Esophagus muscularis mucosa (tissue), 4 donors: ENCODE results near the gene LRRFIP2. TPM values are rescaled to one million over a fixed set of nuclear protein-coding genes. Genes with fewer than 3 reads are reported as not detected.

Experiments
- DNase-seq: peaks from one replicate; pipeline ENCODE4 v3.0.0-alpha.2; 2017; ENCODE audit errors: extremely low spot score
- H3K27ac ChIP-seq, 4 donors: fragments of 200-600 bp; sonication (generic); replicated peaks in 1 of 4; 1 replicate in 3 of 4; 2 replicates in 1 of 4; pipeline ENCODE4 v1.5.1; 2016 to 2019; ENCODE audit warnings: mild to moderate bottlenecking in 1 of 4
- H3K27me3 ChIP-seq, 4 donors: fragments of 200-600 bp; sonication (generic); one replicate each; pipeline versions ENCODE4 v1.5.1 to v1.6.0; 2016 to 2019
- H3K36me3 ChIP-seq, 4 donors: fragments of 200-600 bp; sonication (generic); one replicate each; pipeline ENCODE4 v1.5.1; 2016 to 2019
- H3K4me1 ChIP-seq, 4 donors: fragments of 200-600 bp; sonication (generic); one replicate each; pipeline ENCODE4 v1.5.1; 2016 to 2019
- H3K4me3 ChIP-seq, 4 donors: fragments of 200-600 bp; sonication (generic); 1 replicate in 2 of 4; 2 replicates in 2 of 4; pipeline ENCODE4 v1.5.1; 2016 to 2019; ENCODE audit warnings: mild to moderate bottlenecking in 4 of 4, moderate library complexity in 1 of 4
- H3K9me3 ChIP-seq, 4 donors: fragments of 200-600 bp; sonication (generic); 1 replicate in 3 of 4; 2 replicates in 1 of 4; pipeline ENCODE4 v1.5.1; 2016 to 2019
- EP300 ChIP-seq: sonication (generic); formaldehyde crosslinking; IDR thresholded peaks from one replicate; pipeline ENCODE4 v1.6.1; 2017; ENCODE audit warnings: antibody characterized with exemption
- POLR2A ChIP-seq: fragments of 450-650 bp; IDR thresholded peaks from one replicate; pipeline ENCODE4 v1.6.1; 2017; ENCODE audit warnings: antibody characterized with exemption, moderate library complexity, mild to moderate bottlenecking, low read depth
- POLR2AphosphoS5 ChIP-seq, 2 donors: sonication (generic); formaldehyde crosslinking; IDR thresholded peaks; one replicate each; pipeline ENCODE4 v1.6.1; 2017; ENCODE audit warnings: antibody characterized with exemption in 2 of 2
- WGBS: methylation state at CpG from one replicate; pipeline ENCODE4 v1.1.5; 2018; 5-methylcytosine and 5-hydroxymethylcytosine counted together
- intact Hi-C: fragments of 100-400 bp; cut with DNase I; formaldehyde crosslinking; loops from one replicate; pipeline ENCODE4 v1.15.1; 2023
- total RNA-seq, 4 donors: library from RNA; depleted of rRNA; stranded (reverse); fragments of >200 nt; gene quantifications; one replicate each; pipeline versions ENCODE4 v1.1.0 to v1.2.1, GENCODE V29; 2016
- TF ChIP-seq, protein P1 (sequence below), 3 experiments: fragments of 200-600 bp in 2 of 3; fragments of 450-650 bp in 1 of 3; sonication (generic) in 2 of 3; IDR thresholded peaks; one replicate each; pipeline ENCODE4 v1.5.1; 2017 to 2019; ENCODE audit warnings: antibody characterized with exemption in 3 of 3, mild to moderate bottlenecking in 2 of 3, moderate library complexity in 1 of 3

LRRFIP2 gene
- total RNA-seq, 4 donors from 2014 or later = 76.9 to 104 (median 93.4) TPM

DNA sequence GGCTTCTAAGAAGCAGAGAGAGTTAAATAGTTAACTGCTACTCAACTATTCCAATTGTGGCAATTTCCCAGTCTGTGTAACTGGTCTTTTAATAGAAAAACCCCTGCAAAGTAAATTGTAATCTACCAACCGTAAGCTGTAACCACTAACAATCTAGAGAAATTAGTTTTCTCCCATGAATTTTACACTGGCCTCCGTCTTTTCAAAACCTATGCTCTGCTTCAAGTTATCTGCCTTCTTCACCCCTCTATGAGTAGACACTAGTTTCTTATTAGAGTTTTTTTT lies 42.6 kb downstream of the LRRFIP2 start:
- intact Hi-C loops = no loop called here
- DNase-seq = no peak
- Histone ChIP-seq H3K27me3 (no peaks in the 10 kb centered on the region), H3K4me3 (no peak overlapping the region), H3K36me3 (no peaks in the 10 kb centered on the region), H3K27ac (no peak overlapping the region), H3K4me1 (peaks cover 11 to 32% (median 23%) of the 10 kb centered on the region in 4 donors), H3K9me3 (no peaks in the 10 kb centered on the region)
- TF ChIP-seq POLR2AphosphoS5 (IDR thresholded peaks at IDR 0.05) (no peak), POLR2A (no peak), EP300 (no peak)
- TF ChIP-seq, protein P1, sequence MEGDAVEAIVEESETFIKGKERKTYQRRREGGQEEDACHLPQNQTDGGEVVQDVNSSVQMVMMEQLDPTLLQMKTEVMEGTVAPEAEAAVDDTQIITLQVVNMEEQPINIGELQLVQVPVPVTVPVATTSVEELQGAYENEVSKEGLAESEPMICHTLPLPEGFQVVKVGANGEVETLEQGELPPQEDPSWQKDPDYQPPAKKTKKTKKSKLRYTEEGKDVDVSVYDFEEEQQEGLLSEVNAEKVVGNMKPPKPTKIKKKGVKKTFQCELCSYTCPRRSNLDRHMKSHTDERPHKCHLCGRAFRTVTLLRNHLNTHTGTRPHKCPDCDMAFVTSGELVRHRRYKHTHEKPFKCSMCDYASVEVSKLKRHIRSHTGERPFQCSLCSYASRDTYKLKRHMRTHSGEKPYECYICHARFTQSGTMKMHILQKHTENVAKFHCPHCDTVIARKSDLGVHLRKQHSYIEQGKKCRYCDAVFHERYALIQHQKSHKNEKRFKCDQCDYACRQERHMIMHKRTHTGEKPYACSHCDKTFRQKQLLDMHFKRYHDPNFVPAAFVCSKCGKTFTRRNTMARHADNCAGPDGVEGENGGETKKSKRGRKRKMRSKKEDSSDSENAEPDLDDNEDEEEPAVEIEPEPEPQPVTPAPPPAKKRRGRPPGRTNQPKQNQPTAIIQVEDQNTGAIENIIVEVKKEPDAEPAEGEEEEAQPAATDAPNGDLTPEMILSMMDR (IDR thresholded peaks at IDR 0.05) = no peak
- WGBS = 51% methylated on average over 2 of the region's 2 CpGs

DNA sequence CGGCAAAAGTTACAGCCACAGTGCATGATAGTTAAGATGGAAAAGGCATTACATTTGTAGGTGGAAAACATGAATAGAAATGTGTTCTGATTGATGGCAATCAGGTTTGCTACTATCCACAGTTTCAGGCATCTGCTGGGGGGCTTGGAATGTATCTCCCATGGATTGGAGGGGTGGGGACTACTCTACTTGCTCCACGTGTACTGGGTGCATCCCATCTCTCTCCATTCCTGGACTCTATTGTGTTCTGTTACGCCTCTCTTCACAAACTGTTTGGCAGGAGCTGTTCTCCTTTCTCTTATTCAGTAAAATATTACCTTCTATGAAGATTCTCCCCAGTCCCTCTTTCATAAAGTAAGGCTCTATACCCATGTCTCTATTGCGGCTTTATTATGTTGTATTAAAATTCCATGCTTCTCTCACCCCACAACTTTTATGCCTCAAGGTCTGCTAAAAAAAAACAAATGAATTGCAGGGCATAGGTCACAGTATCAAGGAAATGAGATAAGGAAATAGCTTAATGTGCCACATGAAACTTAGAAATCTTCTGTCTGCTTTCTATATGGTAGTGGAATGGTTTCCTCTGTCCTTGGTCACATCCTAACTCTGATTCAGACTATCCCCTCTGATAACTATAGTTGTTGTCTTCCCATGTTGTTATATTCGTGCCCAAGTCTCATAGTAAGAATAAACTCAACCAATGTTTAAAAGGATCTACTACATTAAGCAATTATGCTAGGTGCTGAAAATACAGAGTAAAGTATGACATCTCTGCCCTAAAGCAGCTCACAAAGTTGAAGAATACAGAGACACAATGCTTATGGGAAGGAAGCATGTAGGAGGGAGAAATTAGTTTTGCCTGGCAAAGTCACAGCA lies 43.2 kb downstream of the LRRFIP2 start:
- H3K4me1 ChIP-seq = peaks cover 11 to 32% (median 23%) of the 10 kb centered on the region in 4 donors
- no peaks in the 10 kb centered on the region for H3K27me3 ChIP-seq
- TF ChIP-seq EP300 (no peak), POLR2AphosphoS5 (IDR thresholded peaks at IDR 0.05) (no peak), POLR2A (no peak)
- TF ChIP-seq, protein P1 (IDR thresholded peaks at IDR 0.05) = no peak
- H3K36me3 ChIP-seq = no peaks in the 10 kb centered on the region
- no peak overlapping the region for H3K4me3 ChIP-seq
- no peak overlapping the region for H3K27ac ChIP-seq
- H3K9me3 ChIP-seq = no peaks in the 10 kb centered on the region
- WGBS = 84% methylated on average over 5 of the region's 5 CpGs
- intact Hi-C loops = no loop called here
- DNase-seq = no peak

DNA sequence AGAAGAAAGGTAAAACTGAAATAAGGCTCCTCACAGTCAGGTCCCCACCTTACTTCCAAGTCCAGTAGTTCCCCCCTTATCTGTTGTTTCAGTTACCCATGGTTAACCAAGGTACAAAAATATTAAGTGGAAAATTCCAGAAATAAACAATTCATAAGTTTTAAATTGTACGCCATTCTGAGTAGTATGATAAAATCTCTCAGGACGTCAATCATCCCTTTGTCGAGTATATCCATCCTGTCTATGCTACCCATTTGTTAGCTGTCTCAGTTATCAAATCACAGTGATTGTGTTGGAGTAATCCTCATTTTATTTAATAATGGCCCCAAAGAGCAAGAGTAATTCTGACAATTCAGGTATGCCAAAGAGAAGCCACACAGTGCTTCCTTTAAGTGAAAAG lies 43.9 kb downstream of the LRRFIP2 start:
- intact Hi-C loops = no loop called here
- DNase-seq = no peak
- Histone ChIP-seq H3K27me3 (no peaks in the 10 kb centered on the region), H3K4me1 (peaks cover 11 to 37% (median 24%) of the 10 kb centered on the region in 4 donors), H3K36me3 (no peaks in the 10 kb centered on the region), H3K4me3 (no peak overlapping the region), H3K27ac (no peak overlapping the region), H3K9me3 (no peaks in the 10 kb centered on the region)
- WGBS = 95% methylated on average over 3 of the region's 3 CpGs
- TF ChIP-seq EP300 = no peak
- no peak for TF ChIP-seq POLR2AphosphoS5 (IDR thresholded peaks at IDR 0.05)
- TF ChIP-seq, protein P1 (IDR thresholded peaks at IDR 0.05) = no peak
- no peak for TF ChIP-seq POLR2A

DNA sequence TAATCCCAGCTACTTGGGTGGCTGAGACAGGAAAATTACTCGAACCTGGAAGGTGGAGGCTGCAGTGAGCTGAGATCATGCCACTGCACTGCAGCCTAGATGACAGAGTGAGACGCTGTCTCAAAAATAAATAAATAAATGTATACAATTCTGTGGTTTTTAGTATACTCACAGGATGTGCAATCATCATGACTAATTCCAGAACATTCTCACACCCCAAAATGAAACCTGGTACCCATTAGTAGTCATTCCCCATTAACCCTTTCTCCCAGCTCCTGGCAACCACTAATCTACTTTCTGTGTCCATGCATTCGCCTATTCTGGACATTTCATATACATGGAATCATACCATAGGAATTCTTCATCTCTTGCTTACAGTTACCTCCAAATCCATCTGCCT lies 44.5 kb downstream of the LRRFIP2 start:
- no peaks in the 10 kb centered on the region for H3K27me3 ChIP-seq
- no peak overlapping the region for H3K27ac ChIP-seq
- no peak overlapping the region for H3K4me3 ChIP-seq
- H3K36me3 ChIP-seq = no peaks in the 10 kb centered on the region
- H3K4me1 ChIP-seq = peaks cover 11 to 43% (median 29%) of the 10 kb centered on the region in 4 donors
- no peak for DNase-seq
- H3K9me3 ChIP-seq = no peaks in the 10 kb centered on the region
- no peak for TF ChIP-seq POLR2AphosphoS5 (IDR thresholded peaks at IDR 0.05)
- no peak for TF ChIP-seq POLR2A
- TF ChIP-seq, protein P1 (IDR thresholded peaks at IDR 0.05) = no peak
- TF ChIP-seq EP300 = no peak
- intact Hi-C loops = no loop called here
- 91% methylated on average over 3 of the region's 3 CpGs for WGBS
